ENCODE data around the gene AEBP1.
A peak's percentile ranks its signal among the peaks of the same experiment; 100 is the strongest.

AEBP1 gene

DNA sequence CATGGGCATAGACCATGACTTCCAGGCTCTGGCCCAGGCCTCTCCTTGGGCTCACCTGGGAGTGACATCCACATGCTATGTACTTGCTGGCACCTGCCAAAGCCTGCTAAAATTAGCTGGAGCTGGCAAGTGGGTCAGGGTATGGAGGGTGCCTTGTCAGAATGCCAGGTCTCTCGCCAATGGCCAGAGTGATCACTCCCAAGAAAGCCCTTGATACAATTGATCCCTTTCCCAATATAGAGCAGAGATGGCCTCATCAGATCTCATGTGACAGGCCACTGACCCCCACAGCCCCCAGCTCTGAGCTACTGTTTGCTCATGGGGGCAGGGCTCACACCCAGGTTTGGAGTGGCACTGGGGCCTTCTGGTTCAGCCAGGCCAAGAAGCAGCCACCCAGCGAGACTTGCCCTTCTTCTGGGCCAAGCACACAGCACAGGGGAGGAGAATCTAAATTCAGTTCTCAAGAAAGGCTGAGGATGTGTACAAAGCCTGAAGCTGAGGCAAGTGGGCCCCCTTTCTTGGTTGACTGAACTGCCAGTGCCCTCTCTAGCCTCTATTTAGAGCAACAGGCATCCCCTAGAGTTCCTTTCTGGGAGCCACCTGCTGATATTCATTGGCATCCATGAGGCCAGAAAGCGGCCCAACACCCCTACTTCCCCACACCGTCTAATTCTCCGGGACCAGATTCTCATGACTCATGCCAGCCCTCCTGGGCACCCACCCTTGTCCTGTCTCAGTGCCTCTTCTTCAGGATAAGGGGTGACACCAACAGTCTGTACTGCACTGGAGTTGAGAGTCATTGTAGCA is 55.9 kb downstream of the AEBP1 start:
- no peak for DNase-seq (ENCODE audit: extremely low read depth, low read depth)
- TF ChIP-seq, protein P1, sequence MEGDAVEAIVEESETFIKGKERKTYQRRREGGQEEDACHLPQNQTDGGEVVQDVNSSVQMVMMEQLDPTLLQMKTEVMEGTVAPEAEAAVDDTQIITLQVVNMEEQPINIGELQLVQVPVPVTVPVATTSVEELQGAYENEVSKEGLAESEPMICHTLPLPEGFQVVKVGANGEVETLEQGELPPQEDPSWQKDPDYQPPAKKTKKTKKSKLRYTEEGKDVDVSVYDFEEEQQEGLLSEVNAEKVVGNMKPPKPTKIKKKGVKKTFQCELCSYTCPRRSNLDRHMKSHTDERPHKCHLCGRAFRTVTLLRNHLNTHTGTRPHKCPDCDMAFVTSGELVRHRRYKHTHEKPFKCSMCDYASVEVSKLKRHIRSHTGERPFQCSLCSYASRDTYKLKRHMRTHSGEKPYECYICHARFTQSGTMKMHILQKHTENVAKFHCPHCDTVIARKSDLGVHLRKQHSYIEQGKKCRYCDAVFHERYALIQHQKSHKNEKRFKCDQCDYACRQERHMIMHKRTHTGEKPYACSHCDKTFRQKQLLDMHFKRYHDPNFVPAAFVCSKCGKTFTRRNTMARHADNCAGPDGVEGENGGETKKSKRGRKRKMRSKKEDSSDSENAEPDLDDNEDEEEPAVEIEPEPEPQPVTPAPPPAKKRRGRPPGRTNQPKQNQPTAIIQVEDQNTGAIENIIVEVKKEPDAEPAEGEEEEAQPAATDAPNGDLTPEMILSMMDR (IDR thresholded peaks at IDR 0.05; ENCODE audit: low read depth, low read length) = no peak

DNA sequence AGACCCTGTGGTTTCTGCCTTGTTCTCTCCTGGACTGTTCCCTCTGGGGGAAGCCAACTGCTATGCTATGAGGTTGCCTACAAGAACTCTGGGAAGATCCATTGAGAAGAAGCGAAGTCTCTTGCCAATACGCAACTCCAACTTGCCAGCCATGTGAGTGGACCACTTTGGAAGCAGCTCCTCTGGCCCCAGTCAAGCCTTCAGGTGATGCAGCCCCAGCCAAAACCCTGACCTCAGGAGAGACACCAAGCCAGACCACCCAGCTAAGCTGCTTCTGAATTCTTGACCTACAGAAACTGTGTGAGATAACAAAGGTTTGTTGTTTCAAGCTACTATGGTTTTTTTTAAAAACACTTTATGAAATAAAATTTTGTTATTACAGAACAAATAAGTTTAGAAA is 57.2 kb downstream of the AEBP1 start:
- no peak for DNase-seq (ENCODE audit: extremely low read depth, low read depth)
- TF ChIP-seq, protein P1 (IDR thresholded peaks at IDR 0.05; ENCODE audit: low read depth, low read length) = no peak

DNA sequence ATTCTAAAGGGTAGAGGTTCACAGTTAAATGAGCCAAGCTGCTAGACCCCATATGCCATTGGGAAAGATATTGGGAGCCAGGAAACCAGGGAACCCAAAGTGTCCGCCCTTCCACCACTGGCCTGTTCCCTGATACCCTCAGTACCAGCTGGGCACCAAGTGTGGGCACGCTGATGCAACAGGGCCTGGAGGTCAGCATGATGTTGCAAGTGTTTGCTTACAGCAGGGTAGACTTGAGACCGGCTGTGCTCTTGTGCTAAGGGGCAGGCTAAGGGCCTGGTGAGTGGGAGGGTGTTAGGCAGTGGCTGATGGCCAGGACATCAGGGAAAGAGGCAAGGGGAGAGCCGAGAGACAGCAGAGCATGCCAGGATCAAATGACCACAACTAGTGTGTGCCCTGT is 58.0 kb downstream of the AEBP1 start:
- DNase-seq (ENCODE audit: extremely low read depth, low read depth) = no peak
- TF ChIP-seq, protein P1 (IDR thresholded peaks at IDR 0.05; ENCODE audit: low read depth, low read length) = no peak

DNA sequence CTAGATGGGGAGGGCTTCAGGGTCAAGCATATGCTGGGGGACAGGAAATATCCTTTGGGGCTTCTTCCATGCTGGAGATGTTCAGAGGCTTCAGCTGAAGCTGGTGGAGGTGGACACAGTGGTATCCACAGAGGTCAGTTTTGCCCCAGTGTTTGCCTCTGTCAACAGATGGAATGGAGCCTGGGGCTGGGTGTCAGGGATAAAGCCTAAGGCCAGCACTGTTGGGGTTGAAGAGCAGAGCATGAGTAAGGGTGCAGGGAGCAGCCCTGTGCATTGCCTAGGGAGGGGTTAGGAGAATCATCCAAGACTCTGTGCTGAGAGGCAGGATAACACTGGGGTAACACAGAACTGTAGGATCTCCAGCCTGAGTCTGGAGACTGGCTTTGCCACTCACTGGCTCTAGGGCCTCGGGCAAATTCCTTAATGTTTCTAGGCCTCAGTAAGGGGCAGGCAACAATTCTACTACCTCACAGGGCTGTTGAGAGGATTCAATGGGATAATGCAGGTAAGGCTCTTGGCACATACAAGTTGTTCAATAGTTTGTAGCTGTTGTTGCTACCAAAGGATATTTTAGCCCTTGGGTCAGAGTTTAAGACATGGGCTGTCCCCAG is 58.7 kb downstream of the AEBP1 start:
- no peak for DNase-seq (ENCODE audit: extremely low read depth, low read depth)
- TF ChIP-seq, protein P1 (IDR thresholded peaks at IDR 0.05; ENCODE audit: low read depth, low read length) = no peak

DNA sequence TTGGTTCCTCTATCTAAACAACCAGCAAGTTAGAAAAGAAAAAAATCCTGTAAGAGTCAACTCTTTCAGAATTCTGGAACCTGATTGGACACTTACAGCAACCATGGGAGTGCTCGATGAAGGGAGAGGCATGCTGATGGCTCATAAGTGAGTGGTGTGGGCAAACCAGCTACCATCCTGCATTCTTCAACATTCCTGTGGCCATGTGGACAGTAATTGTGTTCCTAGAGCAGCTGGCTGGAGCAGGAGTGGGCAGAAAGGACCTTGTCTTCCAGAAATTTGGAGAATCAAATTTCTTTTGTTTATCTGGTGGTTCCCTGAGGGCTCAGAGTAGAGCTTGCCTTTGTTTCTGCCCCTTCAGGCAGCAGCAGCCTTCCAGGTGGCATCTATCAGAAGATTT is 59.4 kb downstream of the AEBP1 start:
- TF ChIP-seq, protein P1 (IDR thresholded peaks at IDR 0.05; ENCODE audit: low read depth, low read length) = no peak; the same call in 1 of the 2 replicates
- peak; percentile 88 for DNase-seq (ENCODE audit: extremely low read depth, low read depth)

Measured in AG09319 (cell line).